Dendritic cell treated with granulocyte-macrophage colony-stimulating factor and Interleukin-4, amounts not matched to agents 40 ng/mL and 50 ng/mL, for 4 days (primary cell): Measurements from ENCODE around the gene CARD19.
"Not testable (repeated sequence)": the region's sequence is repeated elsewhere in the genome, so short reads cannot be mapped to it uniquely, and the experiment has no call there.

Experiments used
- H3K27ac Mint-ChIP-seq: one replicate; pipeline ENCODE4 v1.8.0; 2022; ENCODE audit warnings: mild to moderate bottlenecking, mixed read lengths
- H3K27me3 Mint-ChIP-seq: one replicate; pipeline ENCODE4 v1.8.0; 2022; ENCODE audit warnings: mild to moderate bottlenecking, mixed read lengths
- H3K36me3 Mint-ChIP-seq: one replicate; pipeline ENCODE4 v1.8.0; 2022; ENCODE audit warnings: low read depth, mixed read lengths
- H3K4me1 Mint-ChIP-seq: one replicate; pipeline ENCODE4 v1.8.0; 2022; ENCODE audit warnings: low read depth, mixed read lengths
- H3K4me3 Mint-ChIP-seq: one replicate; pipeline ENCODE4 v1.8.0; 2022; ENCODE audit warnings: mild to moderate bottlenecking, moderate library complexity, mixed read lengths
- H3K9me3 Mint-ChIP-seq: one replicate; pipeline ENCODE4 v1.8.0; 2022; ENCODE audit warnings: mixed read lengths
- intact Hi-C: fragments of 100-400 bp; cut with micrococcal nuclease; formaldehyde crosslinking; loops from one replicate; pipeline ENCODE4 v1.15.0; 2022

CARD19 gene

GRCh38 chr9:93111371-93112115 lies 15.5 kb downstream of the CARD19 start:
- H3K27ac Mint-ChIP-seq, result peak overlapping the region; percentile 90
- peaks cover 94% of the 10 kb centered on the region for H3K4me1 Mint-ChIP-seq
- H3K4me3 Mint-ChIP-seq, result peak overlapping the region; percentile 37
- no peaks in the 10 kb centered on the region for H3K9me3 Mint-ChIP-seq
- H3K36me3 Mint-ChIP-seq, result peaks cover 77% of the 10 kb centered on the region
- no peaks in the 10 kb centered on the region for H3K27me3 Mint-ChIP-seq
- intact Hi-C loops, result no loop called here

- intact Hi-C loops, result no loop called here
- Mint-ChIP-seq H3K4me3 (peak overlapping the region; percentile 37), H3K36me3 (peaks cover 72% of the 10 kb centered on the region), H3K4me1 (peaks cover 91% of the 10 kb centered on the region), H3K27ac (peak overlapping the region; percentile 90), H3K27me3 (no peaks in the 10 kb centered on the region), H3K9me3 (no peaks in the 10 kb centered on the region)
Observed at GRCh38 chr9:93112116-93112863, 16.3 kb downstream of the CARD19 start.

- Mint-ChIP-seq H3K27ac (peak overlapping the region; percentile 90), H3K4me1 (peaks cover 89% of the 10 kb centered on the region), H3K36me3 (peaks cover 65% of the 10 kb centered on the region), H3K27me3 (no peaks in the 10 kb centered on the region), H3K4me3 (no peak overlapping the region), H3K9me3 (no peaks in the 10 kb centered on the region)
- intact Hi-C loops, result no loop called here
Observed at GRCh38 chr9:93112864-93113389, 16.9 kb downstream of the CARD19 start.

GRCh38 chr9:93114169-93114983 lies 18.4 kb downstream of the CARD19 start:
- Mint-ChIP-seq H3K36me3 (peaks cover 51% of the 10 kb centered on the region), H3K27ac (peak overlapping the region; percentile 90), H3K4me3 (no peak overlapping the region), H3K9me3 (no peaks in the 10 kb centered on the region), H3K4me1 (peaks cover 89% of the 10 kb centered on the region), H3K27me3 (no peaks in the 10 kb centered on the region)
- intact Hi-C loops, result no loop called here

GRCh38 chr9:93114984-93115335 lies 18.9 kb downstream of the CARD19 start:
- peaks cover 54% of the 10 kb centered on the region for H3K36me3 Mint-ChIP-seq
- H3K4me1 Mint-ChIP-seq, result peaks cover 89% of the 10 kb centered on the region
- H3K27ac Mint-ChIP-seq, result peak overlapping the region; percentile 90
- no peaks in the 10 kb centered on the region for H3K9me3 Mint-ChIP-seq
- intact Hi-C loops, result no loop called here
- H3K4me3 Mint-ChIP-seq, result peak overlapping the region; percentile 10
- H3K27me3 Mint-ChIP-seq, result no peaks in the 10 kb centered on the region

- H3K27me3 Mint-ChIP-seq, result no peaks in the 10 kb centered on the region
- H3K27ac Mint-ChIP-seq, result peak overlapping the region; percentile 90
- intact Hi-C loops, result no loop called here
- H3K9me3 Mint-ChIP-seq, result no peaks in the 10 kb centered on the region
- H3K4me1 Mint-ChIP-seq, result peaks cover 89% of the 10 kb centered on the region
- H3K36me3 Mint-ChIP-seq, result peaks cover 54% of the 10 kb centered on the region
- H3K4me3 Mint-ChIP-seq, result no peak overlapping the region
Observed at GRCh38 chr9:93115486-93116071, 19.6 kb downstream of the CARD19 start.

- Mint-ChIP-seq H3K4me1 (peaks cover 89% of the 10 kb centered on the region), H3K27ac (peak overlapping the region; percentile 89), H3K9me3 (no peaks in the 10 kb centered on the region), H3K4me3 (peak overlapping the region; percentile 44), H3K36me3 (peaks cover 54% of the 10 kb centered on the region), H3K27me3 (no peaks in the 10 kb centered on the region)
- intact Hi-C loops, result no loop called here
Observed at GRCh38 chr9:93116072-93116961, 20.3 kb downstream of the CARD19 start.

GRCh38 chr9:93117521-93117920 lies 21.5 kb downstream of the CARD19 start:
- intact Hi-C loops, result not testable (repeated sequence)

GRCh38 chr9:93117924-93118862 lies 22.2 kb downstream of the CARD19 start:
- H3K4me1 Mint-ChIP-seq, result peaks cover 88% of the 10 kb centered on the region
- peaks cover 55% of the 10 kb centered on the region for H3K36me3 Mint-ChIP-seq
- intact Hi-C loops, result no loop called here
- no peaks in the 10 kb centered on the region for H3K27me3 Mint-ChIP-seq
- H3K4me3 Mint-ChIP-seq, result no peak overlapping the region
- peak overlapping the region; percentile 89 for H3K27ac Mint-ChIP-seq
- H3K9me3 Mint-ChIP-seq, result no peaks in the 10 kb centered on the region

More at GRCh38 chr9:93117521-93117920, 21.5 kb downstream of the CARD19 start:
- not testable (repeated sequence) for H3K4me3 Mint-ChIP-seq, H3K27me3 Mint-ChIP-seq, H3K9me3 Mint-ChIP-seq
- Mint-ChIP-seq H3K36me3 (peaks cover 55% of the 10 kb centered on the region), H3K27ac (peak overlapping the region; percentile 89), H3K4me1 (peaks cover 89% of the 10 kb centered on the region)

GRCh38 chr9:93118863-93119702 lies 23.1 kb downstream of the CARD19 start:
- peaks cover 87% of the 10 kb centered on the region for H3K4me1 Mint-ChIP-seq
- intact Hi-C loops, result no loop called here

GRCh38 chr9:93119703-93119952 lies 23.6 kb downstream of the CARD19 start:
- Mint-ChIP-seq H3K4me3 (peak overlapping the region; percentile 31), H3K4me1 (peaks cover 87% of the 10 kb centered on the region), H3K36me3 (peaks cover 55% of the 10 kb centered on the region), H3K27ac (peak overlapping the region; percentile 89), H3K27me3 (no peaks in the 10 kb centered on the region), H3K9me3 (no peaks in the 10 kb centered on the region)
- intact Hi-C loops, result no loop called here

More at GRCh38 chr9:93118863-93119702, 23.1 kb downstream of the CARD19 start:
- H3K27me3 Mint-ChIP-seq, result no peaks in the 10 kb centered on the region
- no peaks in the 10 kb centered on the region for H3K9me3 Mint-ChIP-seq
- peaks cover 55% of the 10 kb centered on the region for H3K36me3 Mint-ChIP-seq
- H3K4me3 Mint-ChIP-seq, result peak overlapping the region; percentile 31
- peak overlapping the region; percentile 89 for H3K27ac Mint-ChIP-seq
